Sciatic nerve (tissue), 2 donors: ENCODE data around the gene PAPPA. TPM values are rescaled to one million over a fixed set of nuclear protein-coding genes. Genes with fewer than 3 reads are reported as not detected.
A peak's percentile ranks its signal among the peaks of the same experiment; 100 is the strongest.

ENCODE experiments used
- ATAC-seq: fragments of 200-7000 bp; cut with Tn5 transposase; one replicate; pipeline ENCODE4 v1.9.1; 2020; ENCODE audit warnings: mild to moderate bottlenecking, moderate library complexity
- DNase-seq: peaks from one replicate; pipeline ENCODE4 v3.0.0-alpha.2; 2020; ENCODE audit warnings: low spot score
- intact Hi-C: fragments of 100-400 bp; cut with DNase I; formaldehyde crosslinking; loops from one replicate; pipeline ENCODE4 v1.14.2; 2022
- total RNA-seq: library from RNA; stranded (reverse); fragmentation: NEBNext Ultra II Directional; extraction: Animal tissue kit (Norgen Biotek cat#: 25700); gene quantifications from one replicate; pipeline ENCODE4 v1.2.1, GENCODE V29; 2021
- donor health status: DM: no; HTN: no; CAD: no.
- donor health status: DM: no; HTN: no; CAD: no.

PAPPA gene
- total RNA-seq, 1 donor from 2014 or later, result 3.3 TPM

- intact Hi-C loops, result no loop called here
These were observed 262.8 kb downstream of the PAPPA start for GRCh38 chr9:116416421-116416820.

GRCh38 chr9:116417464-116417863 lies 263.9 kb downstream of the PAPPA start:
- intact Hi-C loops, result no loop called here
- ATAC-seq (no peak), DNase-seq (no peak)

More at GRCh38 chr9:116416421-116416820, 262.8 kb downstream of the PAPPA start:
- ATAC-seq (peak; percentile 44), DNase-seq (no peak)

- no peak for ATAC-seq
- intact Hi-C loops, result no loop called here
These were observed 265.6 kb downstream of the PAPPA start for GRCh38 chr9:116419181-116419580.

GRCh38 chr9:116420993-116421538 lies 267.5 kb downstream of the PAPPA start:
- DNase-seq (no peak), ATAC-seq (no peak)
- intact Hi-C loops, result no loop called here

More at GRCh38 chr9:116419181-116419580, 265.6 kb downstream of the PAPPA start:
- DNase-seq, result no peak

GRCh38 chr9:116422119-116422979 lies 268.8 kb downstream of the PAPPA start:
- intact Hi-C loops, result no loop called here
- ATAC-seq, result no peak
- DNase-seq, result no peak

GRCh38 chr9:116423149-116423548 lies 269.6 kb downstream of the PAPPA start:
- intact Hi-C loops, result no loop called here
- ATAC-seq, result no peak
- DNase-seq, result no peak

GRCh38 chr9:116425244-116425643 lies 271.7 kb downstream of the PAPPA start:
- ATAC-seq, result no peak
- no peak for DNase-seq
- intact Hi-C loops, result no loop called here

- intact Hi-C loops, result loop anchor here (10.0 kb wide), 1 partner anchor 64 kb away; no protein-coding TSS in a partner anchor
- ATAC-seq, result no peak
- no peak for DNase-seq
These were observed 277.3 kb downstream of the PAPPA start for GRCh38 chr9:116430849-116431248.

GRCh38 chr9:116432051-116432450 lies 278.5 kb downstream of the PAPPA start:
- intact Hi-C loops, result loop anchor here (10.0 kb wide), 1 partner anchor 63 kb away; no protein-coding TSS in a partner anchor
- no peak for ATAC-seq
- DNase-seq, result no peak

GRCh38 chr9:116434314-116434713 lies 280.7 kb downstream of the PAPPA start:
- no peak for DNase-seq
- intact Hi-C loops, result loop anchor here (10.0 kb wide), 1 partner anchor 60 kb away; no protein-coding TSS in a partner anchor

GRCh38 chr9:116435706-116436105 lies 282.1 kb downstream of the PAPPA start:
- no peak for ATAC-seq
- no peak for DNase-seq
- intact Hi-C loops, result loop anchor here (10.0 kb wide), 1 partner anchor 59 kb away; no protein-coding TSS in a partner anchor

More at GRCh38 chr9:116434314-116434713, 280.7 kb downstream of the PAPPA start:
- ATAC-seq, result no peak

- DNase-seq, result no peak
- intact Hi-C loops, result loop anchor here (10.0 kb wide), 1 partner anchor 59 kb away; no protein-coding TSS in a partner anchor
- ATAC-seq, result no peak
These were observed 282.5 kb downstream of the PAPPA start for GRCh38 chr9:116436121-116436520.

GRCh38 chr9:116437411-116438370 lies 284.1 kb downstream of the PAPPA start:
- ATAC-seq, result no peak
- DNase-seq, result no peak
- intact Hi-C loops, result loop anchor here (10.0 kb wide), 1 partner anchor 57 kb away; no protein-coding TSS in a partner anchor

- ATAC-seq, result no peak
- intact Hi-C loops, result no loop called here
- DNase-seq, result no peak
These were observed 288.9 kb downstream of the PAPPA start for GRCh38 chr9:116442528-116442927.

- intact Hi-C loops, result no loop called here
- DNase-seq (no peak), ATAC-seq (no peak)
These were observed 294.3 kb downstream of the PAPPA start for GRCh38 chr9:116447934-116448333.

GRCh38 chr9:116448431-116448830 lies 294.8 kb downstream of the PAPPA start:
- DNase-seq, result no peak
- no peak for ATAC-seq
- intact Hi-C loops, result no loop called here

- no peak for ATAC-seq
- intact Hi-C loops, result no loop called here
These were observed 296.4 kb downstream of the PAPPA start for GRCh38 chr9:116449949-116450348.

GRCh38 chr9:116450378-116451139 lies 297.0 kb downstream of the PAPPA start:
- ATAC-seq (no peak), DNase-seq (no peak)
- intact Hi-C loops, result no loop called here

More at GRCh38 chr9:116449949-116450348, 296.4 kb downstream of the PAPPA start:
- no peak for DNase-seq
